BJ (cell line): ENCODE measurements around the gene GLYAT. TPM values are rescaled to one million over a fixed set of nuclear protein-coding genes. Genes with fewer than 3 reads are reported as not detected.

ENCODE experiments used
- CTCF ChIA-PET: fragments of 350-600 bp; formaldehyde crosslinking; extraction: SDS; loops from one replicate; lab custom pipeline; 2021; ENCODE audit warnings: antibody characterized with exemption, inconsistent platforms; lab: Yijun Ruan, JAX
- POLR2A ChIA-PET: fragments of 300-600 bp; sonication (Branson Sonifier 250); formaldehyde crosslinking; extraction: SDS; loops from one replicate; lab custom pipeline; 2021; ENCODE audit warnings: antibody characterized with exemption; lab: Charles Lee
- DNase-seq: peaks from one replicate; pipeline ENCODE4 v3.0.0-alpha.2; 2011; ENCODE audit warnings: low read depth
- H3K27me3 ChIP-seq: 2 replicates; pipeline ENCODE4 v1.6.0; 2011; ENCODE audit warnings: low read length; ENCODE audit not compliant: control insufficient read depth, insufficient read depth
- H3K36me3 ChIP-seq: 2 replicates; pipeline ENCODE4 v1.5.1; 2011; ENCODE audit warnings: low read length; ENCODE audit not compliant: control insufficient read depth, insufficient read depth
- H3K4me3 ChIP-seq: 2 replicates; pipeline ENCODE4 v1.5.1; 2011; ENCODE audit warnings: low read depth, mild to moderate bottlenecking, control low read depth, low read length
- CTCF ChIP-seq: IDR thresholded peaks from 2 replicates; pipeline ENCODE4 v1.5.1; 2011; ENCODE audit warnings: low read depth, mild to moderate bottlenecking, control low read depth, inconsistent platforms, low read length, moderate library complexity; ENCODE audit not compliant: insufficient read depth
- polyA plus RNA-seq: library from polyadenylated mRNA; depleted of rRNA; stranded (reverse); fragments of >200 nt; gene quantifications from 2 replicates; pipeline ENCODE4 v1.2.3, GENCODE V29; 2011

The GLYAT gene
- polyA plus RNA-seq, 1 experiment = not detected

GRCh38 chr11:58739725-58740430, 8.1 kb upstream of the GLYAT start:
- ChIA-PET CTCF (interaction anchor here (0.6 to 1.0 kb wide), 2 partner anchors 9 to 48 kb away, joined by 3 to 6 read pairs; no protein-coding TSS in a partner anchor), POLR2A (no interaction called here)
- peak; percentile 34 for DNase-seq
- no peaks in the 10 kb centered on the region for H3K36me3 ChIP-seq
- TF ChIP-seq CTCF = no peak
- H3K27me3 ChIP-seq = no peaks in the 10 kb centered on the region
- H3K4me3 ChIP-seq = no peak overlapping the region

DNA sequence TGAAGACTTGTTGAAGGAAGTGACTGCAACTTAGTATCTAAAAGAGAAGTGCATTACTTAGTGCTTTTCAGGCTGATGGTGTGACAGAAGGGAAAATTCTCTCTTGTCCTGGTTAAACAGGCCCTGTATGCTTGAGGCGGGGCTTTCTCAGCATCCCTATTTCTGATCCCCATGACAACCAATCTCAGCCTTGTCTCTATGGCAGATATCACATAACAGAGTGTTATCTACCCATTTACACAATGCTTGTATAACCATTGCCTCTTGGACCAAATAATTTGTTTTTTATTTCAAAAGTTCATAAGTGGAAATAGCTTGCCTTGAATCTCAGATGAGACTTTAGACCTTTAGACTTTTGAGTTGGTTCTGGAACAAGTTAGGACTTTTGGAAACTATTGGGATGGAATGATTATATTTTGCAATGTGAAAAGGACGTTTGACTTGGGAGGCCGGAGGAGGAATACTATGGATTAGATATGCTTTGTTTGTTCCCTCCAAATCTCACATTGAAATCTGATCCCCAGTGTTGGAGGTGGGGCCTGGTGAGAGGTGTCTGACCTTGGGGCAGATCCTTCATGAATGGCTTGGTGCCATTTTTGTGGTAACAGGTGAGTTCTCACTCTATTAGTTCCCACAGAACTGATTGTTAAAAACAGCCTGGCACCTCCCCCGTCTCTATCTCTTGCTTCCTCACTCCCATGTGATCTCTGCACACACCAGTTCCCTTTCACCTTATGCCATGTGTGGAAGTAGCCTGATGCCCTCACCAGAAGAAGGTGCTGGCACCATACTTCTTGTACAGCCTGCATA, 3.1 kb upstream of the GLYAT start:
- no peak for DNase-seq
- ChIA-PET POLR2A (no interaction called here), CTCF (interaction anchor here (0.7 kb wide), 1 partner anchor 16 kb away, joined by 3 read pairs; no protein-coding TSS in a partner anchor)
- TF ChIP-seq CTCF = no peak
- Histone ChIP-seq H3K27me3 (no peaks in the 10 kb centered on the region), H3K36me3 (no peaks in the 10 kb centered on the region), H3K4me3 (no peak overlapping the region)

- no peaks in the 10 kb centered on the region for H3K36me3 ChIP-seq
- H3K27me3 ChIP-seq = no peaks in the 10 kb centered on the region
- ChIA-PET CTCF (interaction anchor here (0.6 kb wide), 1 partner anchor 10 kb away, joined by 6 read pairs; no protein-coding TSS in a partner anchor), POLR2A (no interaction called here)
- no peak for TF ChIP-seq CTCF
- no peak overlapping the region for H3K4me3 ChIP-seq
- peak; percentile 9 for DNase-seq
Observed at GRCh38 chr11:58730507-58731089, 1.1 kb downstream of the GLYAT start.

GRCh38 chr11:58727415-58727797, 4.3 kb downstream of the GLYAT start:
- CTCF ChIA-PET = interaction anchor here (1.2 kb wide), 1 partner anchor 326 kb away, joined by 5 read pairs; no protein-coding TSS in a partner anchor
- no peak for TF ChIP-seq CTCF
- Histone ChIP-seq H3K36me3 (no peaks in the 10 kb centered on the region), H3K27me3 (no peaks in the 10 kb centered on the region), H3K4me3 (no peak overlapping the region)
- POLR2A ChIA-PET = no interaction called here
- no peak for DNase-seq
